ENCODE data around the gene SPTBN1.

The SPTBN1 gene

GRCh38 chr2:54422072-54422581, 34.0 kb upstream of the SPTBN1 start:
- H3K4me3 ChIP-seq (ENCODE audit: low read length) = no peak overlapping the region
- no peak overlapping the region for H3K4me2 ChIP-seq (ENCODE audit: low read length)
- H3K36me3 ChIP-seq (ENCODE audit: insufficient read depth, low read length) = no peaks in the 10 kb centered on the region
- H3K9ac ChIP-seq (ENCODE audit: low read depth, low read length) = no peak overlapping the region
- no peaks in the 10 kb centered on the region for H3K4me1 ChIP-seq (ENCODE audit: control insufficient read depth, insufficient read depth, low read length)
- H3K27me3 ChIP-seq (ENCODE audit: control insufficient read depth, insufficient read depth, low read length) = no peaks in the 10 kb centered on the region
- H3K9me3 ChIP-seq (replicated peaks; ENCODE audit: low read length) = no peaks in the 10 kb centered on the region

GRCh38 chr2:54423213-54423612, 32.9 kb upstream of the SPTBN1 start:
- no peaks in the 10 kb centered on the region for H3K36me3 ChIP-seq (ENCODE audit: insufficient read depth, low read length)
- no peak overlapping the region for H3K9ac ChIP-seq (ENCODE audit: low read depth, low read length)
- no peak overlapping the region for H3K4me3 ChIP-seq (ENCODE audit: low read length)
- H3K9me3 ChIP-seq (replicated peaks; ENCODE audit: low read length) = no peaks in the 10 kb centered on the region
- no peaks in the 10 kb centered on the region for H3K27me3 ChIP-seq (ENCODE audit: control insufficient read depth, insufficient read depth, low read length)
- no peak overlapping the region for H3K4me2 ChIP-seq (ENCODE audit: low read length)
- H3K4me1 ChIP-seq (ENCODE audit: control insufficient read depth, insufficient read depth, low read length) = no peaks in the 10 kb centered on the region

GRCh38 chr2:54424555-54425163, 31.5 kb upstream of the SPTBN1 start:
- no peak overlapping the region for H3K4me3 ChIP-seq (ENCODE audit: low read length)
- H3K9me3 ChIP-seq (replicated peaks; ENCODE audit: low read length) = no peaks in the 10 kb centered on the region
- H3K4me2 ChIP-seq (ENCODE audit: low read length) = no peak overlapping the region
- no peaks in the 10 kb centered on the region for H3K36me3 ChIP-seq (ENCODE audit: insufficient read depth, low read length)
- no peak overlapping the region for H3K9ac ChIP-seq (ENCODE audit: low read depth, low read length)
- no peaks in the 10 kb centered on the region for H3K4me1 ChIP-seq (ENCODE audit: control insufficient read depth, insufficient read depth, low read length)
- no peaks in the 10 kb centered on the region for H3K27me3 ChIP-seq (ENCODE audit: control insufficient read depth, insufficient read depth, low read length)

- Histone ChIP-seq H3K4me3 (ENCODE audit: low read length) (no peak overlapping the region), H3K4me1 (ENCODE audit: control insufficient read depth, insufficient read depth, low read length) (no peaks in the 10 kb centered on the region), H3K9ac (ENCODE audit: low read depth, low read length) (no peak overlapping the region), H3K36me3 (ENCODE audit: insufficient read depth, low read length) (no peaks in the 10 kb centered on the region), H3K4me2 (ENCODE audit: low read length) (no peak overlapping the region), H3K27me3 (ENCODE audit: control insufficient read depth, insufficient read depth, low read length) (no peaks in the 10 kb centered on the region), H3K9me3 (replicated peaks; ENCODE audit: low read length) (no peaks in the 10 kb centered on the region)
These were observed 27.9 kb upstream of the SPTBN1 start for GRCh38 chr2:54428108-54428831.

GRCh38 chr2:54429054-54429453, 27.1 kb upstream of the SPTBN1 start:
- no peaks in the 10 kb centered on the region for H3K27me3 ChIP-seq (ENCODE audit: control insufficient read depth, insufficient read depth, low read length)
- no peak overlapping the region for H3K4me2 ChIP-seq (ENCODE audit: low read length)
- no peaks in the 10 kb centered on the region for H3K4me1 ChIP-seq (ENCODE audit: control insufficient read depth, insufficient read depth, low read length)
- no peak overlapping the region for H3K4me3 ChIP-seq (ENCODE audit: low read length)
- no peaks in the 10 kb centered on the region for H3K9me3 ChIP-seq (replicated peaks; ENCODE audit: low read length)
- H3K36me3 ChIP-seq (ENCODE audit: insufficient read depth, low read length) = no peaks in the 10 kb centered on the region
- H3K9ac ChIP-seq (ENCODE audit: low read depth, low read length) = no peak overlapping the region

- Histone ChIP-seq H3K4me1 (ENCODE audit: control insufficient read depth, insufficient read depth, low read length) (no peaks in the 10 kb centered on the region), H3K36me3 (ENCODE audit: insufficient read depth, low read length) (no peaks in the 10 kb centered on the region), H3K4me2 (ENCODE audit: low read length) (no peak overlapping the region), H3K9ac (ENCODE audit: low read depth, low read length) (no peak overlapping the region), H3K9me3 (replicated peaks; ENCODE audit: low read length) (no peaks in the 10 kb centered on the region), H3K27me3 (ENCODE audit: control insufficient read depth, insufficient read depth, low read length) (no peaks in the 10 kb centered on the region), H3K4me3 (ENCODE audit: low read length) (no peak overlapping the region)
These were observed 26.1 kb upstream of the SPTBN1 start for GRCh38 chr2:54429811-54430551.

- no peak overlapping the region for H3K9ac ChIP-seq (ENCODE audit: low read depth, low read length)
- H3K36me3 ChIP-seq (ENCODE audit: insufficient read depth, low read length) = no peaks in the 10 kb centered on the region
- H3K4me2 ChIP-seq (ENCODE audit: low read length) = no peak overlapping the region
- H3K4me3 ChIP-seq (ENCODE audit: low read length) = no peak overlapping the region
- no peaks in the 10 kb centered on the region for H3K27me3 ChIP-seq (ENCODE audit: control insufficient read depth, insufficient read depth, low read length)
- no peaks in the 10 kb centered on the region for H3K9me3 ChIP-seq (replicated peaks; ENCODE audit: low read length)
- H3K4me1 ChIP-seq (ENCODE audit: control insufficient read depth, insufficient read depth, low read length) = no peaks in the 10 kb centered on the region
These were observed 25.5 kb upstream of the SPTBN1 start for GRCh38 chr2:54430649-54431048.

GRCh38 chr2:54432251-54433015, 23.7 kb upstream of the SPTBN1 start:
- H3K27me3 ChIP-seq (ENCODE audit: control insufficient read depth, insufficient read depth, low read length) = no peaks in the 10 kb centered on the region
- no peak overlapping the region for H3K4me3 ChIP-seq (ENCODE audit: low read length)
- no peaks in the 10 kb centered on the region for H3K9me3 ChIP-seq (replicated peaks; ENCODE audit: low read length)
- H3K4me1 ChIP-seq (ENCODE audit: control insufficient read depth, insufficient read depth, low read length) = no peaks in the 10 kb centered on the region
- H3K9ac ChIP-seq (ENCODE audit: low read depth, low read length) = no peak overlapping the region
- H3K4me2 ChIP-seq (ENCODE audit: low read length) = no peak overlapping the region
- no peaks in the 10 kb centered on the region for H3K36me3 ChIP-seq (ENCODE audit: insufficient read depth, low read length)

- H3K9ac ChIP-seq (ENCODE audit: low read depth, low read length) = no peak overlapping the region
- H3K4me3 ChIP-seq (ENCODE audit: low read length) = no peak overlapping the region
- H3K4me2 ChIP-seq (ENCODE audit: low read length) = no peak overlapping the region
- H3K4me1 ChIP-seq (ENCODE audit: control insufficient read depth, insufficient read depth, low read length) = no peaks in the 10 kb centered on the region
- H3K9me3 ChIP-seq (replicated peaks; ENCODE audit: low read length) = no peaks in the 10 kb centered on the region
- H3K27me3 ChIP-seq (ENCODE audit: control insufficient read depth, insufficient read depth, low read length) = no peaks in the 10 kb centered on the region
- H3K36me3 ChIP-seq (ENCODE audit: insufficient read depth, low read length) = no peaks in the 10 kb centered on the region
These were observed 21.9 kb upstream of the SPTBN1 start for GRCh38 chr2:54434229-54434628.

GRCh38 chr2:54434711-54435110, 21.4 kb upstream of the SPTBN1 start:
- H3K9ac ChIP-seq (ENCODE audit: low read depth, low read length) = no peak overlapping the region
- no peaks in the 10 kb centered on the region for H3K4me1 ChIP-seq (ENCODE audit: control insufficient read depth, insufficient read depth, low read length)
- H3K4me2 ChIP-seq (ENCODE audit: low read length) = no peak overlapping the region
- no peaks in the 10 kb centered on the region for H3K27me3 ChIP-seq (ENCODE audit: control insufficient read depth, insufficient read depth, low read length)
- no peak overlapping the region for H3K4me3 ChIP-seq (ENCODE audit: low read length)
- no peaks in the 10 kb centered on the region for H3K36me3 ChIP-seq (ENCODE audit: insufficient read depth, low read length)
- H3K9me3 ChIP-seq (replicated peaks; ENCODE audit: low read length) = no peaks in the 10 kb centered on the region
